ENCODE data around the gene SP110. TPM values are rescaled to one million over a fixed set of nuclear protein-coding genes. Genes with fewer than 3 reads are reported as not detected.

Gene SP110
- total RNA-seq, 2 donors from 2014 or later, result 0.49 to 1.2 TPM

GRCh38 chr2:230164139-230164538, 55.6 kb downstream of the SP110 start:
- Histone ChIP-seq H3K4me3 (ENCODE audit: low read length) (no peak overlapping the region), H3K9me3 (ENCODE audit: control insufficient read depth, low read length) (no peaks in the 10 kb centered on the region), H3K4me1 (ENCODE audit: control insufficient read depth, insufficient read depth, low read length) (no peaks in the 10 kb centered on the region), H3K36me3 (ENCODE audit: control insufficient read depth, insufficient read depth, low read length) (no peaks in the 10 kb centered on the region), H3K27ac (ENCODE audit: low read depth, low read length) (no peak overlapping the region), H3K9ac (ENCODE audit: extremely low read depth, low read length, poor library complexity, severe bottlenecking) (no peak overlapping the region), H3K27me3 (ENCODE audit: control insufficient read depth, insufficient read depth, low read length, poor library complexity, severe bottlenecking) (no peaks in the 10 kb centered on the region)
- no peak overlapping the region for H3K27ac Mint-ChIP-seq
- no peaks in the 10 kb centered on the region for H3K36me3 Mint-ChIP-seq (ENCODE audit: low read depth)
- no peak for DNase-seq
- H3K9me3 Mint-ChIP-seq, result no peaks in the 10 kb centered on the region
- peaks cover under 1% of the 10 kb centered on the region for H3K27me3 Mint-ChIP-seq (ENCODE audit: insufficient read depth)
- H3K4me3 Mint-ChIP-seq, result no peak overlapping the region
- TF ChIP-seq CTCF (conservative IDR thresholded peaks at IDR 0.05), result no peak
- H3K4me1 Mint-ChIP-seq, result no peaks in the 10 kb centered on the region
- WGBS, 2 experiments (ENCODE audit: insufficient coverage in 1 of 2, insufficient read length in 1 of 2), result 96 to 100% methylated on average over 1 of the region's 1 CpG

DNA sequence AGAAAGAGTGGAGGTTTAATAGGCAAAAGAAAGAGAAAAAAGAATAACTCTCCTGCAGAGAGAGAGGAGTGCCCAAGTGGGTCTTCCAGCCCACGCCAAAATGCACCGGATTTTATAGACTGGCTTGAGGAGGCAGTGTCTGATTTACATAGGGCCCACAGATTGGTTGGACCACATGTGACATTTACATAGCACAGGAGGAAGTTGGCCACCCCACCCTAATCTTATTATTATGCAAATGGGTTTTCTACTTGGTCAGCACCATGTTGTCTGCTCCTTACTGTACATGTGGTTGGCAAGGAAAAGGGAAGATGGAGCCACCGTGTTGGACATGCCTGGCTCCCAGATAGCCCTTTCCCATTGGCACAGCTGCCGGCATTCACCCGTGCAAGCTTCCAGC, 56.8 kb downstream of the SP110 start:
- Histone ChIP-seq H3K36me3 (ENCODE audit: control insufficient read depth, insufficient read depth, low read length) (no peaks in the 10 kb centered on the region), H3K4me3 (ENCODE audit: low read length) (no peak overlapping the region), H3K27me3 (ENCODE audit: control insufficient read depth, insufficient read depth, low read length, poor library complexity, severe bottlenecking) (no peaks in the 10 kb centered on the region), H3K9me3 (ENCODE audit: control insufficient read depth, low read length) (peaks cover 6% of the 10 kb centered on the region), H3K27ac (ENCODE audit: low read depth, low read length) (no peak overlapping the region), H3K4me1 (ENCODE audit: control insufficient read depth, insufficient read depth, low read length) (no peaks in the 10 kb centered on the region), H3K9ac (ENCODE audit: extremely low read depth, low read length, poor library complexity, severe bottlenecking) (no peak overlapping the region)
- H3K9me3 Mint-ChIP-seq, result peaks cover 3% of the 10 kb centered on the region
- DNase-seq, result no peak
- peaks cover 2% of the 10 kb centered on the region for H3K27me3 Mint-ChIP-seq (ENCODE audit: insufficient read depth)
- H3K4me1 Mint-ChIP-seq, result no peaks in the 10 kb centered on the region
- no peak overlapping the region for H3K4me3 Mint-ChIP-seq
- H3K36me3 Mint-ChIP-seq (ENCODE audit: low read depth), result no peaks in the 10 kb centered on the region
- WGBS, 2 experiments (ENCODE audit: insufficient coverage in 1 of 2, insufficient read length in 1 of 2), result 95 to 100% methylated on average over 3 to 5 of the region's 5 CpGs
- H3K27ac Mint-ChIP-seq, result no peak overlapping the region
- TF ChIP-seq CTCF (conservative IDR thresholded peaks at IDR 0.05), result no peak

DNA sequence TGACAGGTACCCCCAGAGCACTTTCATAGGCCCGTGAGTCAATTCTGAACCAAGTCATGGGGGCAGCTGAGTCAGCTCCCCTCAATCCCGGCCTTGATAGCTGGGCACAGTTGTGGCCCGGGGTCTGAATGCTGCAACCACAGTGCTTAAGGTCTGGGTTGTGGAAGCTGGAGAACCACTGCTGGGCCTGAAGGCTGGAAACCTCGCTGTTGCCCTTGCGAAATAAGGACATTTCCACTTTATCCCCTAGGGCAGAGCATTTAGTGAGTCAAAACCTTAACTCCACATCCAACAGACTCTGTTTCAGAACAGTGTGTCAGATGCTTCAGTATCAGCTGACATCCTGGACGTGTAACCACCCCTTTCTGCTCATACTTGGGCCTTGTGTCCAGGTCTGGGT, 58.6 kb downstream of the SP110 start:
- Mint-ChIP-seq H3K27me3 (ENCODE audit: insufficient read depth) (peaks cover 2% of the 10 kb centered on the region), H3K4me3 (no peak overlapping the region), H3K27ac (no peak overlapping the region), H3K4me1 (no peaks in the 10 kb centered on the region), H3K36me3 (ENCODE audit: low read depth) (no peaks in the 10 kb centered on the region), H3K9me3 (peaks cover 3% of the 10 kb centered on the region)
- TF ChIP-seq CTCF (conservative IDR thresholded peaks at IDR 0.05), result no peak
- peaks cover 6% of the 10 kb centered on the region for H3K9me3 ChIP-seq (ENCODE audit: control insufficient read depth, low read length)
- no peaks in the 10 kb centered on the region for H3K4me1 ChIP-seq (ENCODE audit: control insufficient read depth, insufficient read depth, low read length)
- H3K27ac ChIP-seq (ENCODE audit: low read depth, low read length), result no peak overlapping the region
- DNase-seq, result no peak
- no peaks in the 10 kb centered on the region for H3K27me3 ChIP-seq (ENCODE audit: control insufficient read depth, insufficient read depth, low read length, poor library complexity, severe bottlenecking)
- no peak overlapping the region for H3K9ac ChIP-seq (ENCODE audit: extremely low read depth, low read length, poor library complexity, severe bottlenecking)
- no peaks in the 10 kb centered on the region for H3K36me3 ChIP-seq (ENCODE audit: control insufficient read depth, insufficient read depth, low read length)
- no peak overlapping the region for H3K4me3 ChIP-seq (ENCODE audit: low read length)
- 93 to 96% methylated on average over 5 to 6 of the region's 6 CpGs for WGBS, 2 experiments (ENCODE audit: insufficient coverage in 1 of 2, insufficient read length in 1 of 2)
